GM12891 (cell line): ENCODE measurements around the gene CLEC4G.

Source experiments
- PAX5 ChIP-seq: IDR thresholded peaks from 2 replicates; pipeline ENCODE4 v1.6.1; 2011; ENCODE audit warnings: low read length, moderate library complexity, mild to moderate bottlenecking; ENCODE audit not compliant: insufficient read depth, severe bottlenecking
- POLR2A ChIP-seq: IDR thresholded peaks from 2 replicates; pipeline ENCODE4 v1.6.1; 2011; ENCODE audit warnings: low read depth, low read length, control low read depth
- POLR2AphosphoS5 ChIP-seq: IDR thresholded peaks from 2 replicates; pipeline ENCODE4 v1.6.1; 2011; ENCODE audit warnings: low read depth, low read length, control low read depth
- POU2F2 ChIP-seq: IDR thresholded peaks from 2 replicates; pipeline ENCODE4 v1.6.1; 2011; ENCODE audit warnings: low read depth, mild to moderate bottlenecking, control low read depth, low read length, moderate library complexity
- SPI1 ChIP-seq: IDR thresholded peaks from 2 replicates; pipeline ENCODE4 v1.6.1; 2011; ENCODE audit warnings: low read depth, low read length, control low read depth
- TAF1 ChIP-seq: IDR thresholded peaks from 2 replicates; pipeline ENCODE4 v1.6.1; 2011; ENCODE audit warnings: low read depth, low read length, control low read depth

DNA sequence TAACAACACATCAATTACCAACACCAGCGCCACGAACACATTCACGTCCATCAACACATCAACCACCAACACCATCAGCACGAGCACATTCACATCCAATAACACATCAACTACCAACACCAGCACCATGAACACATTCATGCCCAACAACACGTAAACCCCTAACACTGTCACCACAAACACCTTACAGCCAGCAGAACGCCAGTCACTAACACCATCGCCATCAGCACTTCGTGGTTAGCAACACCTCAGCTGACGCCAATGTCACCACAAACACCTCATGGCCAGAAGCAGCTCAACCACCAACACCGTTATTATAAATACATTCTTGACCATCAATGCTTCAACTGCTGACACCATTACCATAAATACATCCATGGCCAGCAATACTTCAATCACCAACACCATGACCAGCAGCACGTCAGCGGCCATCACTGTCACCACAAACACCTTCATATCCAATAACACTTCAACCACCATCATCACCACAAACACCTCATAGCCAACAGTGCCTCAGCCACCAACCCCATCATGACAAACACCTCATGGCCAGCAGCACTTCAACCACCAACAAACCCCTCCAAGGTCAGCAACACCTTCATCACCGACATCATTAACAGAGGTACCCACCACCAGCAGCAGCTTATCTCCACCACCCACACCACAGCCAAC, 39.4 kb downstream of the CLEC4G start:
- no peak for TF ChIP-seq TAF1
- no peak for TF ChIP-seq POLR2A
- TF ChIP-seq SPI1 = no peak
- TF ChIP-seq POLR2AphosphoS5 = peak; percentile 63; the same call in 1 of the 2 replicates
- TF ChIP-seq PAX5 = no peak
- no peak for TF ChIP-seq POU2F2
